ENCODE data around the gene LCN10. TPM values are rescaled to one million over a fixed set of nuclear protein-coding genes. Genes with fewer than 3 reads are reported as not detected.
A peak's percentile ranks its signal among the peaks of the same experiment; 100 is the strongest.

The LCN10 gene
- total RNA-seq (1 to 10 TPM; 1.5 to 6.4 (median 2.1) TPM), polyA plus RNA-seq (1 to 10 TPM; 1.2 to 9.2 (median 1.8) TPM)

GRCh38 chr9:136742591-136743391 is at the start of gene LCN10:
Gene LCN10, minus strand, starts transcription at chr9:136742940. Its CDS starts 37 bp downstream, at chr9:136742903.
- Histone ChIP-seq H3K36me3 (no peaks in the 10 kb centered on the region), H3K27ac (no peak within 1 kb of the TSS), H3K4me3 (no peak within 1 kb of the TSS), H3K27me3 (peaks cover 26 to 53% (median 34%) of the 10 kb centered on the region in 3 donors), H3K4me1 (peaks cover 0 to 14% (median 10%) of the 10 kb centered on the region in 4 donors), H3K9me3 (no peaks in the 10 kb centered on the region)
- no peak for DNase-seq
- WGBS, 2 donors, result 12 to 49% methylated on average over 25 of the region's 25 CpGs
- TF ChIP-seq, protein P1, sequence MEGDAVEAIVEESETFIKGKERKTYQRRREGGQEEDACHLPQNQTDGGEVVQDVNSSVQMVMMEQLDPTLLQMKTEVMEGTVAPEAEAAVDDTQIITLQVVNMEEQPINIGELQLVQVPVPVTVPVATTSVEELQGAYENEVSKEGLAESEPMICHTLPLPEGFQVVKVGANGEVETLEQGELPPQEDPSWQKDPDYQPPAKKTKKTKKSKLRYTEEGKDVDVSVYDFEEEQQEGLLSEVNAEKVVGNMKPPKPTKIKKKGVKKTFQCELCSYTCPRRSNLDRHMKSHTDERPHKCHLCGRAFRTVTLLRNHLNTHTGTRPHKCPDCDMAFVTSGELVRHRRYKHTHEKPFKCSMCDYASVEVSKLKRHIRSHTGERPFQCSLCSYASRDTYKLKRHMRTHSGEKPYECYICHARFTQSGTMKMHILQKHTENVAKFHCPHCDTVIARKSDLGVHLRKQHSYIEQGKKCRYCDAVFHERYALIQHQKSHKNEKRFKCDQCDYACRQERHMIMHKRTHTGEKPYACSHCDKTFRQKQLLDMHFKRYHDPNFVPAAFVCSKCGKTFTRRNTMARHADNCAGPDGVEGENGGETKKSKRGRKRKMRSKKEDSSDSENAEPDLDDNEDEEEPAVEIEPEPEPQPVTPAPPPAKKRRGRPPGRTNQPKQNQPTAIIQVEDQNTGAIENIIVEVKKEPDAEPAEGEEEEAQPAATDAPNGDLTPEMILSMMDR (IDR thresholded peaks at IDR 0.05), result no peak
- TF ChIP-seq EP300 (IDR thresholded peaks at IDR 0.05) (no peak), POLR2AphosphoS5 (IDR thresholded peaks at IDR 0.05) (no peak), POLR2A (IDR thresholded peaks at IDR 0.05) (no peak)
- intact Hi-C loops (cut with DNase I), result no loop called here

- Histone ChIP-seq H3K27me3 (peaks cover 0 to 11% (median 0%) of the 10 kb centered on the region in 3 donors), H3K4me3 (peak overlapping the region; percentile 43 to 76 (median 68)), H3K9me3 (no peaks in the 10 kb centered on the region), H3K4me1 (peaks cover 0 to 22% (median 20%) of the 10 kb centered on the region in 4 donors), H3K27ac (peak overlapping the region; percentile 84 to 95 (median 90)), H3K36me3 (no peaks in the 10 kb centered on the region)
- intact Hi-C loops (cut with DNase I), result loop anchor here (2.0 to 5.0 kb wide), 3 partner anchors 55 to 96 kb away; partner anchors contain the start of genes EDF1 and TRAF2
- no peak for DNase-seq
- TF ChIP-seq, protein P1 (IDR thresholded peaks at IDR 0.05), result peak; percentile 61 to 95 (median 72)
- TF ChIP-seq POLR2AphosphoS5 (IDR thresholded peaks at IDR 0.05) (no peak), EP300 (IDR thresholded peaks at IDR 0.05) (no peak), POLR2A (IDR thresholded peaks at IDR 0.05) (no peak)
- WGBS, 2 donors, result 1 to 2% methylated on average over 29 of the region's 29 CpGs
Observed at GRCh38 chr9:136791516-136792276, 49.0 kb upstream of the LCN10 start.

- H3K9me3 ChIP-seq, result no peaks in the 10 kb centered on the region
- H3K4me1 ChIP-seq, result peaks cover 0 to 22% (median 20%) of the 10 kb centered on the region in 4 donors
- peaks cover 0 to 3% (median 0%) of the 10 kb centered on the region in 3 donors for H3K27me3 ChIP-seq
- no peaks in the 10 kb centered on the region for H3K36me3 ChIP-seq
- DNase-seq, result peak; percentile 100
- intact Hi-C loops (cut with DNase I), result loop anchor here (2.0 to 5.0 kb wide), 3 partner anchors 56 to 96 kb away; partner anchors contain the start of genes EDF1 and TRAF2
- WGBS, 2 donors, result 1% methylated on average over 70 of the region's 70 CpGs
- H3K27ac ChIP-seq, result peak within 1 kb of the TSS; percentile 84 to 95 (median 90)
- peak; percentile 76 to 86 (median 81) for TF ChIP-seq POLR2AphosphoS5 (IDR thresholded peaks at IDR 0.05)
- TF ChIP-seq POLR2A (IDR thresholded peaks at IDR 0.05), result peak in 1 of 2 donors; percentile 84
- no peak for TF ChIP-seq EP300 (IDR thresholded peaks at IDR 0.05)
- peak within 1 kb of the TSS; percentile 43 to 76 (median 68) for H3K4me3 ChIP-seq
Observed at GRCh38 chr9:136790640-136791515, 48.1 kb upstream of the LCN10 start, which contains the start of gene TMEM141. Gene TMEM141, plus strand, starts transcription at chr9:136791344. Its CDS starts 27 bp downstream, at chr9:136791371.

- H3K9me3 ChIP-seq, result no peaks in the 10 kb centered on the region
- 16 to 62% methylated on average over 3 of the region's 3 CpGs for WGBS, 2 donors
- peak overlapping the region; percentile 84 to 95 (median 90) for H3K27ac ChIP-seq
- intact Hi-C loops (cut with DNase I), result no loop called here
- peaks cover 1 to 22% (median 20%) of the 10 kb centered on the region in 4 donors for H3K4me1 ChIP-seq
- H3K4me3 ChIP-seq, result no peak overlapping the region
- H3K27me3 ChIP-seq, result no peaks in the 10 kb centered on the region
- TF ChIP-seq POLR2A (IDR thresholded peaks at IDR 0.05), result no peak
- no peak for TF ChIP-seq POLR2AphosphoS5 (IDR thresholded peaks at IDR 0.05)
- no peak for TF ChIP-seq EP300 (IDR thresholded peaks at IDR 0.05)
- TF ChIP-seq, protein P1 (IDR thresholded peaks at IDR 0.05), result no peak
- no peaks in the 10 kb centered on the region for H3K36me3 ChIP-seq
- DNase-seq, result no peak
Observed at GRCh38 chr9:136789523-136789937, 46.8 kb upstream of the LCN10 start.
